Ascending aorta (tissue), 2 donors: ENCODE data around the gene UNC119. TPM values are rescaled to one million over a fixed set of nuclear protein-coding genes. Genes with fewer than 3 reads are reported as not detected.

Source experiments
- DNase-seq, 2 donors: peaks; one replicate each; pipeline ENCODE4 v3.0.0-alpha.2; 2019; ENCODE audit warnings: low spot score in 2 of 2
- H3K27ac ChIP-seq, 2 donors: fragments of 200-600 bp; sonication (generic); one replicate each; pipeline ENCODE4 v1.5.1; 2016 to 2017; ENCODE audit warnings: mild to moderate bottlenecking in 1 of 2
- H3K27me3 ChIP-seq: fragments of 200-600 bp; sonication (generic); one replicate; pipeline ENCODE4 v1.5.1; 2017
- H3K36me3 ChIP-seq, 2 donors: fragments of 200-600 bp; sonication (generic); one replicate each; pipeline ENCODE4 v1.5.1; 2016
- H3K4me1 ChIP-seq, 2 donors: fragments of 200-600 bp; sonication (generic); one replicate each; pipeline ENCODE4 v1.5.1; 2016 to 2017; ENCODE audit warnings: mild to moderate bottlenecking in 1 of 2
- H3K4me3 ChIP-seq, 2 donors: fragments of 200-600 bp; sonication (generic); one replicate each; pipeline ENCODE4 v1.5.1; 2016 to 2017; ENCODE audit warnings: mild to moderate bottlenecking in 1 of 2
- H3K9me3 ChIP-seq, 2 donors: fragments of 200-600 bp; sonication (generic); one replicate each; pipeline ENCODE4 v1.5.1; 2016
- intact Hi-C: fragments of 100-400 bp; cut with DNase I; formaldehyde crosslinking; loops from one replicate; pipeline ENCODE4 v1.15.1; 2023
- total RNA-seq: library from RNA; depleted of rRNA; stranded (reverse); fragments of >200 nt; gene quantifications from one replicate; pipeline ENCODE4 v1.1.0, GENCODE V29; 2016
- TF ChIP-seq, protein P1 (sequence below), 3 experiments: fragments of 200-600 bp in 2 of 3; fragments of 450-650 bp in 1 of 3; sonication (generic) in 2 of 3; IDR thresholded peaks; one replicate each; pipeline ENCODE4 v1.5.1; 2016 to 2019; ENCODE audit warnings: antibody characterized with exemption in 3 of 3, mild to moderate bottlenecking in 1 of 3, moderate library complexity in 1 of 3

UNC119 gene
- total RNA-seq, 1 donor from 2014 or later: 33.8 TPM

DNA sequence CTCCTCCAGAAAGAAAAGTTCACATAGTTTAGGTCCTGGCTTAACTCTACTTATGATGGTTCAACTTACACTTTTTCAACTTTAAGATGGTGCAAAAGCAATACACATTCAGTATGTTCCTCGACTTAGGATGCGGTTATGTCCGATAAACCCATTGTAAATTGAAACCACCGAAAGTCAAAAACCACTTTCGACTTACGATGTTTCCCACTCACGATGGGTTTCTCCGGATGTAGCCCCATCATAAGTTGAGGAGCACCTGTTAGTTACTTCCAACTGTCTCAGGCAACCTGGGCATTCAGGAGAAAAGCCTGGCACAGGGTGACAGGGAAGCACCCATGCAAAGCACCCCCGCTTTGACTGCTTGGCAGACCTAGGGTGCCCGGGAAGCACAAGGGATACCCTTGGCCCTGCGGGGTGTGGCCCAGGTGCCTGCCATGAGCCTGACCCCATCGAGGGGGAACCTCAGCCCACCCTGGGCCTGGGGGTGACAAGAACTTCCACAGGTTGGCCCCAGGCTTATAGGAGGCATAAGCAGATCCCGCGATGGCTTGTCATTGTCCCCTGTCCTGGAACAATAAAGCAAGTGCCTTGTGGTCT lies 14.0 kb downstream of the UNC119 start:
- H3K9me3 ChIP-seq: no peaks in the 10 kb centered on the region
- H3K4me3 ChIP-seq: no peak overlapping the region
- intact Hi-C loops: no loop called here
- H3K27me3 ChIP-seq: no peaks in the 10 kb centered on the region
- H3K36me3 ChIP-seq: no peaks in the 10 kb centered on the region
- H3K27ac ChIP-seq: no peak overlapping the region
- no peaks in the 10 kb centered on the region for H3K4me1 ChIP-seq
- no peak for DNase-seq
- TF ChIP-seq, protein P1, sequence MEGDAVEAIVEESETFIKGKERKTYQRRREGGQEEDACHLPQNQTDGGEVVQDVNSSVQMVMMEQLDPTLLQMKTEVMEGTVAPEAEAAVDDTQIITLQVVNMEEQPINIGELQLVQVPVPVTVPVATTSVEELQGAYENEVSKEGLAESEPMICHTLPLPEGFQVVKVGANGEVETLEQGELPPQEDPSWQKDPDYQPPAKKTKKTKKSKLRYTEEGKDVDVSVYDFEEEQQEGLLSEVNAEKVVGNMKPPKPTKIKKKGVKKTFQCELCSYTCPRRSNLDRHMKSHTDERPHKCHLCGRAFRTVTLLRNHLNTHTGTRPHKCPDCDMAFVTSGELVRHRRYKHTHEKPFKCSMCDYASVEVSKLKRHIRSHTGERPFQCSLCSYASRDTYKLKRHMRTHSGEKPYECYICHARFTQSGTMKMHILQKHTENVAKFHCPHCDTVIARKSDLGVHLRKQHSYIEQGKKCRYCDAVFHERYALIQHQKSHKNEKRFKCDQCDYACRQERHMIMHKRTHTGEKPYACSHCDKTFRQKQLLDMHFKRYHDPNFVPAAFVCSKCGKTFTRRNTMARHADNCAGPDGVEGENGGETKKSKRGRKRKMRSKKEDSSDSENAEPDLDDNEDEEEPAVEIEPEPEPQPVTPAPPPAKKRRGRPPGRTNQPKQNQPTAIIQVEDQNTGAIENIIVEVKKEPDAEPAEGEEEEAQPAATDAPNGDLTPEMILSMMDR (IDR thresholded peaks at IDR 0.05): no peak

GRCh38 chr17:28537219-28537610 lies 15.2 kb downstream of the UNC119 start:
- Histone ChIP-seq H3K9me3 (no peaks in the 10 kb centered on the region), H3K4me3 (no peak overlapping the region), H3K27ac (no peak overlapping the region), H3K27me3 (no peaks in the 10 kb centered on the region), H3K36me3 (no peaks in the 10 kb centered on the region), H3K4me1 (no peaks in the 10 kb centered on the region)
- TF ChIP-seq, protein P1 (IDR thresholded peaks at IDR 0.05): no peak
- DNase-seq: no peak
- intact Hi-C loops: no loop called here

GRCh38 chr17:28536532-28537218 lies 15.7 kb downstream of the UNC119 start:
- Histone ChIP-seq H3K36me3 (no peaks in the 10 kb centered on the region), H3K4me1 (no peaks in the 10 kb centered on the region), H3K27ac (no peak overlapping the region), H3K4me3 (no peak overlapping the region), H3K9me3 (no peaks in the 10 kb centered on the region), H3K27me3 (no peaks in the 10 kb centered on the region)
- intact Hi-C loops: no loop called here
- DNase-seq: no peak
- TF ChIP-seq, protein P1 (IDR thresholded peaks at IDR 0.05): no peak

DNA sequence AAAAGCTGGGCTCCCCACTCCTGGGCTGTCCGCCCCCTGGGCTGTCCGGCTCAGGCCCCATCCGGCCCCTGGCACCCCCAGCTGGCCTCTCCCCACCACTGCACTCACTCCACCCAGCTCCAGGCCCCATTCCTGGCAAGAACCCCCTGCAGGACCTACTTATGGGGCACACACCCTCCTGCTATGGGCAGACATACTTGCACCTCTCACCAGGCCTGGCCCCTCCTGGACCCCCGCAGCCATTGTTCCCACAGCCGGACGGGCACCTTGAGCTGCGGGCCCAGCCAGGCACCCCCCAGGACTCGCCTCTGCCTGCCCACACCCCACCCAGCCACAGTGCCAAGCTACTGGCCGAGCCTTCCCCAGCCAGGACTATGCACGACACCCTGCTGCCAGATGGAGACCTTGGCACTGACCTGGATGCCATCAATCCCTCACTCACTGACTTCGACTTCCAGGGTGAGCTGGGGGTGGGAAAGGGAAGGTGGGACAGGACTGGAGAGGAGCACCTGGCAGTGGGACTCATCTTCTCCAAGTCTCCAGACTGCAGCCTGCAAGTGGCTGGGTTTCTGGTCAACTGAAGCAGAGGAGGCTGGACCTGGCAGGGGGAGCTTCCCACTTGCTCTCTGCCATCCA lies 17.6 kb downstream of the UNC119 start:
- H3K36me3 ChIP-seq: no peaks in the 10 kb centered on the region
- H3K27me3 ChIP-seq: no peaks in the 10 kb centered on the region
- H3K4me3 ChIP-seq: no peak overlapping the region
- no peaks in the 10 kb centered on the region for H3K9me3 ChIP-seq
- H3K27ac ChIP-seq: no peak overlapping the region
- no peaks in the 10 kb centered on the region for H3K4me1 ChIP-seq
- DNase-seq: no peak
- TF ChIP-seq, protein P1 (IDR thresholded peaks at IDR 0.05): no peak
- intact Hi-C loops: no loop called here

DNA sequence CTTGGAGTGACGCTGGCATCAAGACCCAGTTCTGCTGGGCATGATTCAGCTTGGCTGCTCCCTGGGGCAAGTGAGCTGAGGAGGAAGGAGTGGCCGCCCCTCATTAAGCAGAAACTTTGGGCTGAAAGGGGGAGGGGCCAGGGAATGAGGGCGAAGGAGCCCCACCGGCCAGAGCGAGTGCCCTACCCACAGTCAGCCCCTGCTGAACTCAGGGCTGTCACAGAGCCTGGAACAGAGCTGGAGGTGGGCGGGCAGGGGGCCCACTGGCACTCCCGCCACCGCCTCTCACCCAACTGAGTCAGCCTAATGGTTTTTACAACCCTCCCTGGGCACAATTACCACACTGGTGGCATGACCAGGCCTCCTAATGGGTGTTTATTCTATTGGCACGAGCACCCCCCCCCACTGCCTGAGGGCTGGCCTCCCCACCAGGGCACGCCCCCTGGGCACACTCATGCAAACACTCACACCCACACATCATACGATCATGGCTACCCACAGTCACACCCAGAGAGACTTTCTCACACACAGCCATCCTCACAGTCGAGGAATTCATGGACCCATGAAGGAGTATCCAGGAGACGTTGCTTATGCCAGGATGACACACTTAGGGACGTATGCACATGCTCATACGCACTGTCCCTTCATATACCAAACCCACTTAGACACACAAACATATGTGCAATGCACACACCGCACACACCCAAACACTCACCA lies 19.2 kb downstream of the UNC119 start:
- Histone ChIP-seq H3K27ac (no peak overlapping the region), H3K4me3 (no peak overlapping the region), H3K36me3 (no peaks in the 10 kb centered on the region), H3K27me3 (no peaks in the 10 kb centered on the region), H3K9me3 (no peaks in the 10 kb centered on the region), H3K4me1 (no peaks in the 10 kb centered on the region)
- intact Hi-C loops: no loop called here
- TF ChIP-seq, protein P1 (IDR thresholded peaks at IDR 0.05): no peak
- DNase-seq: no peak
